ENCODE measurements around the gene SGIP1.
"Not testable (repeated sequence)": the region's sequence is repeated elsewhere in the genome, so short reads cannot be mapped to it uniquely, and the experiment has no call there.

Gene SGIP1

GRCh38 chr1:66775646-66776045 is 241.7 kb downstream of the SGIP1 start:
- no peak for DNase-seq

DNA sequence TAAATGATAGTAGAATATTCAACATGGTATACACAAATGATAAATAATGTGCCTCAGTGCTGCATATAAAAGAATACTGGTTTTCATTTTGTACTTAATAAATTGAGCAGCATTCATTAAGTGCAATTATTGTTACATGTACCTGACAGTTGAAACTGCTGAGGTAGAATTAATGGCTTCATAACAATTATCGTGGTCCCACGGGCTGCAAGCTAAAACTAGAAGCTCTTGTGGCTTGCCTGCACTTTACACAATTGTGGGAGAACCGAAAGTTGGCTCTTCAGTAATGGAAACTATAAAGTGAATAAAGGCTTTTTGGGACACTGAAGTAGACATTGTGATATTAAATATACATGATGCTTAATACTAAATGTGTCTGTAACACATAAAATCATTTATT is 243.9 kb downstream of the SGIP1 start:
- no peak for DNase-seq

DNA sequence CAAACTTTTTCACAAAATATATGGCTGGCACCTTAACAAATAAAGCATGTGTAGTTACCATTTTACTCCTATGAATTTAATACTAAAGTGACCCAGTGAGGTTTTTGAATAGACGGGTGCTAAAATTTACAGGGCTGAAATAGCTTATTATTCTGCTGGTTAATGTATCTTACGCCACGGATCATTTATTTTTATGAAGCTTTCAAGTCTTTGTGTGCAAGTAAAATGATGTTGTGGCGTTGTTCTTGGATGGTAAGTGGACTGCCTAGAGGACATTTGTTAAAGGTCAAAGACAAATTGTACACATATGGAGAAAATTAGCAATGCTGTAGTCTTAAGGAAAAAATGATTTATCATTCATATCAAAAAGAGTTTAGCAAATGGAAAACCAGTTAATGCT is 244.3 kb downstream of the SGIP1 start:
- DNase-seq, result no peak

DNA sequence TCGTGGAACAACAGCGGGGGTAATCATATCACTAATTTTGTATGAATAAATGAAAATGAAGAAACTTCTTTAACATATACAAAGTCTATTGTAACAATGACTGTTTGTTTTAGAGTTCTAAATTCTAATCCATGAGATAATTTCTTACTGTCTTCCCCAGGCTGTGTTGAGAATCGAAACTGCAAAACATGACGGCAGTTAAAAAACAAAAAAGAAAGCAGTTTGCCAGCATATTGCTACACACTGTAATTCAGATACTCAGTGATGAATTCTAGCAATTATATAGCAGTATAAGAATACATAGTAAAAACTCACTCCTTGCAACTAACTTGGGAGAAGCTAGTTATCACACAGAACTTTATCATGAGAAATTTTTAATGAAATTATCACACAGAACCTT is 245.0 kb downstream of the SGIP1 start:
- DNase-seq, result no peak

DNA sequence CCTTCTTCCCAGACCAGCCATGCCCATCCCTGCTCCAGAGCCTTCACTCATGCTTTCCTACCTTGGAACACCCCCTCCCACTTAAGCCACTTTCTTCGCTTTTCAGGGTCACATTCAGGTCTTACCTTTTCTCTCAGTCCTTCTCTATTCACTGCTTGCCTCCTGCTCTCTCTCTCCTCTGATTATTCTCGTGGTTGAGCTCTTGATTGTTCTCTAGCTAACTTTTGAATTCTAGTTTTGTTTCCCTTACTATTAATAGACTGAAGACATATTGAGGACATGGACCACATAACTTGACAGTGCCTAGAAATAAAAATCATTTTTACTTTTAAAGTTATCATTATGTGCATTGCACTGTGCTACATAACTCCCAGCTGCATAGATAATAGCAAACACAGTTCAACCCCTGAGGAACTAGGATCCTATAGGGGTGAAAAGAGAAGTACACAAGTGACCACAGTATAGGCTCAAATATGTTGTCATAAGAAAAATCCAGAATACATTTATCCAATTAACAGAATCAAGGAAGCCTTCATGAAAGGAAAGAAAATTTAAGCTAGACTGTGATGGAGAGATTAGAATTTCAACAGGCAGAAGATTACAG is 245.6 kb downstream of the SGIP1 start:
- no peak for DNase-seq

GRCh38 chr1:66785800-66786199 is 251.8 kb downstream of the SGIP1 start:
- not testable (repeated sequence) for DNase-seq

- no peak for DNase-seq
Observed at GRCh38 chr1:66787641-66788040, 253.7 kb downstream of the SGIP1 start.

DNA sequence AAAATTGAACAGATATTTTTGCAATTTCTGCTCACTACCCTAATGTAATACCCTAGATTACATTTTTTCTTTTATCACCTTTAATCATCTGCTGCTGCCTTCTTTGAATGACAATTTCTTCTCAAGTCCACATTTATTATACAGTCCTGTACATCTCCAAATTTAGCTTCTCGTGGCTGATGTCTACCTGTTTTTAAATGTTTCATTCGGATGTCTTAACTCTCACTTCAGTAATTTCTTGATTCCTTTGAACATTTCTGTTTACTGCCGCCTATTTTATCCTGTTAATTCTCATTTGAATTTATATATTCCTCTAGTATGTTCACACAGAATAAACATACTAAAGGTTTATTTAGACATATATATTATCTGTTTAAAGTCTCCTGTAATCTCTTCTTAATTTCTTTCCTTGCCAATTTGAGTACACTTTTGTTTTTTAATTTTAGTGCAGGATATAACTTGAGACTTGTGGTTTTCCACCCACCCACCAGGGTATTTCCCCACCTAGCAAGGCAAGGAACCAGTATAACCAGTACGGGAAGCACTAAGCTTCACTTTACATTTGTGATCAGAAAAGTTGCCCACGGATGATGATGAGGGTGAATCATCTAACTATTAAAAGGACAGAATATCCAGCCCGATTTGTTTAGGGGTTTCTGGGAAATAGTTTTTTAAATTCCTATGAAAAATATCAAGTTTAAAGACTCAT is 254.4 kb downstream of the SGIP1 start:
- DNase-seq, result no peak

DNA sequence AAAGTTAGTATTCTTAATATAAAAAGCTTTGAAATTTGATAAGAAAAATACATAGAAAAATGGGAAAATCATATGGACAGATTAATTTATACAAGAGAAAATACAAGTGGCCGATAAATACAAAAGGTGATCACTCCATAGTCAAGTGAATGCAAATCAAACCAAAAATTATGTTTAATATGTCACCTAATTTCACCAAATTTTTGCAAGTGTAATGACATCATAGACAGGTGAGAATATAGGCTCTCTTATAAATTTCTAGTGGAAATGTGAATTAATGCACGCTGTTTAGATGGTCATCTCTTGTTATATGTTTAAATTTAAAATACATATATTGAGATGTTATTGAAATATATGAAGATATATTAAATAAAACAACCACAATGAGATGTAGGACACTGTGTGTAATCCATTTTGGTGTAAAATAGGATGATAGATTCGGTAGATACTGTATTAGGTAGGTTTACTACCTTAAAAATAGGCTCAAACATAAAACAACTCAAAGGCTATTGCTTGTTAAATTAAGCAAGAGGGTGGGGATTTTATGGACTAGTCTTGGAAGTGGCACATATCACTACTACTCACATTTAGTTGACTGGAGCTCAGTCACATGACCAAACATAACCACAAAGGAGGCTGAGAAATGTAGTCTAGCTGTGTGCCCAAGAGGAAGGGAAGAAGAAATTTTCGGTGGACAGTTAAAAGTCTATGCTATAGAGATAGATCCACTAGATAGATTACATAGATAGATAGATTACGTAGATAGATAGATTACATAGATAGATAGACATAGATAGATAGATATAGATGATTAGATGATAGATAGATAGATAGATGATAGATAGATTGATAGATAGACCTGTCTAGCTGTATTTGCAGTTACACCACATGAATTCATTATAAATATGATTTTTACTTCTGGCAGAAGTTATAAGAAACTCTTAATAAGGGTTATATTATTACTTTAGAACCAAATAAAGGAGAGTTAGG is 258.0 kb downstream of the SGIP1 start:
- DNase-seq, result no peak

- not testable (repeated sequence) for DNase-seq
Observed at GRCh38 chr1:66795839-66796238, 261.9 kb downstream of the SGIP1 start.
